Osteocyte (in vitro differentiated cells): ENCODE data around the gene ROBO4. TPM values are rescaled to one million over a fixed set of nuclear protein-coding genes. Genes with fewer than 3 reads are reported as not detected.

ENCODE experiments used
- DNase-seq: peaks from one replicate; pipeline ENCODE4 v3.0.0; 2021; ENCODE audit warnings: mixed read lengths; ENCODE audit not compliant: unreplicated experiment; ENCODE audit errors: extremely low spot score
- H3K27ac Mint-ChIP-seq: one replicate; pipeline ENCODE4 v1.8.0; 2021; ENCODE audit warnings: mild to moderate bottlenecking, mixed read lengths; ENCODE audit not compliant: unreplicated experiment
- H3K27me3 Mint-ChIP-seq: one replicate; pipeline ENCODE4 v1.8.0; 2021; ENCODE audit warnings: mixed read lengths; ENCODE audit not compliant: unreplicated experiment
- H3K36me3 Mint-ChIP-seq: one replicate; pipeline ENCODE4 v1.8.0; 2021; ENCODE audit warnings: mixed read lengths; ENCODE audit not compliant: unreplicated experiment
- H3K4me1 Mint-ChIP-seq: one replicate; pipeline ENCODE4 v1.8.0; 2021; ENCODE audit warnings: mixed read lengths; ENCODE audit not compliant: unreplicated experiment
- H3K4me3 Mint-ChIP-seq: one replicate; pipeline ENCODE4 v1.8.0; 2021; ENCODE audit warnings: mild to moderate bottlenecking, moderate library complexity, mixed read lengths; ENCODE audit not compliant: unreplicated experiment
- H3K9me3 Mint-ChIP-seq: one replicate; pipeline ENCODE4 v1.8.0; 2021; ENCODE audit warnings: mixed read lengths; ENCODE audit not compliant: unreplicated experiment
- total RNA-seq: library from RNA; stranded (reverse); gene quantifications from 2 replicates; pipeline ENCODE4 v1.2.1, GENCODE V29; 2021
- TF ChIP-seq, protein P1 (sequence below): fragments of 200-600 bp; sonication (generic); IDR thresholded peaks from 2 replicates; pipeline ENCODE4 v1.5.0; 2021; ENCODE audit warnings: antibody characterized with exemption, mild to moderate bottlenecking, moderate library complexity

ROBO4 gene
- total RNA-seq, 1 donor from 2014 or later = 0.56 TPM

DNA sequence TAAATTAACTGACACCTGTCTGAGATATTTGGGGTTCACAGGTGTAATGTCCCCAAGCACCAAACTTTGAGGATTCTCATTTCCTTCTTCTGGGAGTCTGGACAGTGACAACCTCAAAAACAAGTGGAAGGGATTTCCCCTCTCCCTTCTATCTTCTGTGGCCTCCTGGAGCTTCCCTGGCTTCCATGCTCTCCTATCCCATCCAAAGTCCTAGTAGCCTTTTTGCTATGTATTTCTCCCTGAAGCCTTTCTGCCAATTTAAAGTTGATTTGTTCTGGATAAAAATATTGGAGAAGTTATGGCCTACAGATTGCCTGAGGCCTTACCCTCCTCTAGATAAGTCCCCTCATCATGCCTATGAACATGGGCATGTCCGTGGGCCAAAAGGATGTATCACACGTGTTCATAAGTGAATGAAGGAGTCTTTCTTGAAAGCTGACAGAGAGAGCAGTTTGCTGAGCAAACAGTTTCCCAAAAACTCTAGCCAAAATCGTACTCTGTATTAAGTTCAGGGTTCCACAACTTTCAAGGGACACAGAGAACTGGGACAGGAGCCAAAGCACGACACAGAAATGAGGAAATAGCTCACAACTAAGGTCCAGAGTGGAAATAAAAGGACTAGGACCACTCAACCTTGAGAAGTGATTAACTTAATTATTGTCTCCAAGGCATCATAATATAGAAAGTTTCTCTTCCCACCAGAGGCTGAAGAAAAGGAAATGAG, 31.4 kb upstream of the ROBO4 start:
- TF ChIP-seq, protein P1, sequence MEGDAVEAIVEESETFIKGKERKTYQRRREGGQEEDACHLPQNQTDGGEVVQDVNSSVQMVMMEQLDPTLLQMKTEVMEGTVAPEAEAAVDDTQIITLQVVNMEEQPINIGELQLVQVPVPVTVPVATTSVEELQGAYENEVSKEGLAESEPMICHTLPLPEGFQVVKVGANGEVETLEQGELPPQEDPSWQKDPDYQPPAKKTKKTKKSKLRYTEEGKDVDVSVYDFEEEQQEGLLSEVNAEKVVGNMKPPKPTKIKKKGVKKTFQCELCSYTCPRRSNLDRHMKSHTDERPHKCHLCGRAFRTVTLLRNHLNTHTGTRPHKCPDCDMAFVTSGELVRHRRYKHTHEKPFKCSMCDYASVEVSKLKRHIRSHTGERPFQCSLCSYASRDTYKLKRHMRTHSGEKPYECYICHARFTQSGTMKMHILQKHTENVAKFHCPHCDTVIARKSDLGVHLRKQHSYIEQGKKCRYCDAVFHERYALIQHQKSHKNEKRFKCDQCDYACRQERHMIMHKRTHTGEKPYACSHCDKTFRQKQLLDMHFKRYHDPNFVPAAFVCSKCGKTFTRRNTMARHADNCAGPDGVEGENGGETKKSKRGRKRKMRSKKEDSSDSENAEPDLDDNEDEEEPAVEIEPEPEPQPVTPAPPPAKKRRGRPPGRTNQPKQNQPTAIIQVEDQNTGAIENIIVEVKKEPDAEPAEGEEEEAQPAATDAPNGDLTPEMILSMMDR = no peak
- Mint-ChIP-seq H3K4me1 (no peaks in the 10 kb centered on the region), H3K27me3 (peaks cover 6% of the 10 kb centered on the region), H3K27ac (no peak overlapping the region), H3K9me3 (no peaks in the 10 kb centered on the region), H3K4me3 (no peak overlapping the region), H3K36me3 (no peaks in the 10 kb centered on the region)
- no peak for DNase-seq

DNA sequence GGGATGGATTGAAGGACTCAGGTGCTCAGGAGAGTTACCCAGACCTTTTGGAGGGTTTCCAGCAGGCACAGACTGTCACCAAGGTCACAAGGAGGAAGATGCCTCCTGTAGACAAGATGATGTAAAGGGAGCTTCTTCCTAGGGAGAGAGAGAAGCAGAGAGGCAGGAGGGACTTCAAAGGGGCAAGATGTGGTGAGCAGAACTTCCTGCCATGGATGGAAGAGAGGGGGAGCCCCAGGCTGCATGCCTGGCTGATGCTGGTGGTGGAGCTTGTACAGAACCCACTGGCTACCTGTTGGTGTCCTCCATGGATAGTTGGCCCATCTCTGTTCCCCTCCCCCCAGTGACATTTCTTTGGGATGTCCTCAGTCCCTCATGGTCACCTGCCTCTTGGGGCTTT, 25.6 kb upstream of the ROBO4 start:
- Mint-ChIP-seq H3K4me3 (no peak overlapping the region), H3K9me3 (no peaks in the 10 kb centered on the region), H3K27ac (no peak overlapping the region), H3K36me3 (no peaks in the 10 kb centered on the region), H3K4me1 (peaks cover 4% of the 10 kb centered on the region), H3K27me3 (peaks cover 3% of the 10 kb centered on the region)
- TF ChIP-seq, protein P1 = no peak
- no peak for DNase-seq

DNA sequence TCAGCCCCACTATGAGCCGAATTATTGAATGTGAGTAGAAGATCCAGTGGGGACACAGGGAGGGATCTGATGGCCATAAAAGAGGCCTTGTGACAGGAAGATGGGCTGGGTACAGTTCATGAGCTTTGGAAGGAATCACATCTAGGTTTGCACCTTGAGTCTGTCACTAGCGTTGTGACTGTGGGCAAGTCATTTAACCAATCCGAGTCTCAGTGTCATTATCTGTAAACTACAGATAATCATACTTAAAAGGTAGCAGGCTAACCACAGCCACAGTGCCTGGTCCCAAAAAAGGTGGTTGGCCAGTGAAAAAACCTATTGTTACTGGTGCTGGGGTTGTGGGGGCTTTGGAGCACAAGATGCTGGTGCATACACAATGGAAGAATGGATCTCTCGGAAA, 25.2 kb upstream of the ROBO4 start:
- Mint-ChIP-seq H3K27me3 (peaks cover 3% of the 10 kb centered on the region), H3K9me3 (no peaks in the 10 kb centered on the region)

DNA sequence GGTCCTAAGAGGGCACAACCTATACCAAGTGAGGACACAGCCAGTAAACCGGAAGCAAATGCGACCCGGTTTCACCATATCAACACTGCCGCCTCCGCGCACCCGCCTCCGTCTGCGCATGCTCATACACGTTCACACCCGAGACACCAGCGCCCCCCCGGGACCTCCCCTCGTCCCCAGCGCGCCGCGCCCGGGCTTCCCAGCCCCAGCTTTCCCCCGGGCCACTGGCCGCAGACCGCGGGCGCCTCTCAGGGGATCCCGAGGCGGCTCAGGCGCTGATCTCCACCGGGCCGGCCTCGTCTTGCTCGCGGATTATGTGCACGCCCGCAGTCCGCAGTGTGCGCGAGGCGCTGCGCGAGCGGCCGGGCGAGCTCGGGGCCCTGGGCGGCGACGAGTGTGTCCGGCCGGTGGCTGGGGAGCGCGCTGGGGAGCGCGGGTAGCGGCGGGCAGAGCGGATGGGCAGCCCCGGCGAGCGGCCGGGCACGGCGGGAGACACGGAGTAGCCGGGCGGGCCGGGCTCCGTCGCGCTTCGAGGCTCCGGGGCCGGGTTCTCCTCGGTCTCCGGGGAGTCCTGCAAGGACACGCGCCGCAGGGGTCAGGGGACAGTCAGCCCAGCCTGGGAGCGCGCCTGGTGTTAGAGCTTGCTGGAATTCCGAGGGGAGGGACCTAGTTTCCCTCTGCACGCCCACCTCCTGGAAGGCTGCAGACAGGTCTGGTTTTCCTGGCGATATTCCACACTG, 23.4 kb upstream of the ROBO4 start:
- DNase-seq = peak; percentile 93
- Mint-ChIP-seq H3K36me3 (no peaks in the 10 kb centered on the region), H3K9me3 (no peaks in the 10 kb centered on the region), H3K4me1 (peaks cover 4% of the 10 kb centered on the region), H3K4me3 (peak overlapping the region; percentile 69), H3K27me3 (peaks cover 3% of the 10 kb centered on the region), H3K27ac (peak overlapping the region; percentile 13)
- TF ChIP-seq, protein P1 = no peak

More for the DNA sequence above, 25.2 kb upstream of the ROBO4 start:
- H3K27ac Mint-ChIP-seq = no peak overlapping the region
- H3K36me3 Mint-ChIP-seq = no peaks in the 10 kb centered on the region
- TF ChIP-seq, protein P1 = no peak
- H3K4me3 Mint-ChIP-seq = no peak overlapping the region
- H3K4me1 Mint-ChIP-seq = peaks cover 4% of the 10 kb centered on the region
- DNase-seq = no peak

DNA sequence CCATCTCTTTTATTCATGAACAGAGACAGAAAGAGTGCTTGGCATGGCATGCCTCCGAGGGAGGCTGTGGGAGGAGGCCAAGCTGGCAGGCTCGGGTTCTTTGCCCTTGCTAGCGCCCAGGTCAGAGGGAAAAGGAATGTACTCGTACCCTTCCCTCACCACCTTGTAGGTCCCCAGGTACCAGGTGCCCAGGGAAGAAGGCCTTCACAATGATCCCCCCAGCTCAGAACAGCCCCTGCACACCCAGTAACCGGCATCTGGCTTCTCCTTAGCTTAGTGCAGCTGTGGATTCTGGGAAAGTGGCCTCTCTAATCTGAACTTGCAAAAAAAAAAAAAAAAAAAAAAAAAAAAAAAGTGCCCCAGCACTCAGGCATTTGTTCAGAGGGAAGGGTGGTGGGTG, 22.7 kb upstream of the ROBO4 start:
- peaks cover 3% of the 10 kb centered on the region for H3K27me3 Mint-ChIP-seq
- peaks cover 3% of the 10 kb centered on the region for H3K9me3 Mint-ChIP-seq
- peaks cover 4% of the 10 kb centered on the region for H3K4me1 Mint-ChIP-seq
- peak; percentile 42 for DNase-seq
- TF ChIP-seq, protein P1 = no peak
- H3K36me3 Mint-ChIP-seq = no peaks in the 10 kb centered on the region
- peak overlapping the region; percentile 69 for H3K4me3 Mint-ChIP-seq
- H3K27ac Mint-ChIP-seq = peak overlapping the region; percentile 13
